Measurements from ENCODE around the gene FHIT. TPM values are rescaled to one million over a fixed set of nuclear protein-coding genes. Genes with fewer than 3 reads are reported as not detected.

FHIT gene
- total RNA-seq, 1 donor: 4.8 TPM

GRCh38 chr3:60319179-60319858 lies 931.9 kb downstream of the FHIT start:
- DNase-seq (ENCODE audit: low read depth in 2 of 3, low spot score in 2 of 3): no peak

- DNase-seq (ENCODE audit: low read depth in 2 of 3, low spot score in 2 of 3): no peak
Measured at GRCh38 chr3:60316121-60316797, 935.0 kb downstream of the FHIT start.

GRCh38 chr3:60313951-60314461 lies 937.2 kb downstream of the FHIT start:
- DNase-seq (ENCODE audit: low read depth in 2 of 3, low spot score in 2 of 3): no peak

- no peak for DNase-seq (ENCODE audit: low read depth in 2 of 3, low spot score in 2 of 3)
Measured at GRCh38 chr3:60313231-60313798, 937.9 kb downstream of the FHIT start.

- no peak for DNase-seq (ENCODE audit: low read depth in 2 of 3, low spot score in 2 of 3)
Measured at GRCh38 chr3:60309539-60310268, 941.5 kb downstream of the FHIT start.

- DNase-seq (ENCODE audit: low read depth in 2 of 3, low spot score in 2 of 3): no peak
Measured at GRCh38 chr3:60308808-60309207, 942.4 kb downstream of the FHIT start.

GRCh38 chr3:60307562-60308199 lies 943.6 kb downstream of the FHIT start:
- no peak for DNase-seq (ENCODE audit: low read depth in 2 of 3, low spot score in 2 of 3)

- no peak for DNase-seq (ENCODE audit: low read depth in 2 of 3, low spot score in 2 of 3)
Measured at GRCh38 chr3:60304112-60304511, 947.1 kb downstream of the FHIT start.

GRCh38 chr3:60303160-60303559 lies 948.1 kb downstream of the FHIT start:
- DNase-seq (ENCODE audit: low read depth in 2 of 3, low spot score in 2 of 3): no peak

GRCh38 chr3:60301142-60301541 lies 950.1 kb downstream of the FHIT start:
- no peak for DNase-seq (ENCODE audit: low read depth in 2 of 3, low spot score in 2 of 3)

- DNase-seq (ENCODE audit: low read depth in 2 of 3, low spot score in 2 of 3): no peak
Measured at GRCh38 chr3:60298141-60298540, 953.1 kb downstream of the FHIT start.

- DNase-seq (ENCODE audit: low read depth in 2 of 3, low spot score in 2 of 3): no peak
Measured at GRCh38 chr3:60294181-60294580, 957.1 kb downstream of the FHIT start.

GRCh38 chr3:60291115-60291514 lies 960.1 kb downstream of the FHIT start:
- DNase-seq (ENCODE audit: low read depth in 2 of 3, low spot score in 2 of 3): no peak

- no peak for DNase-seq (ENCODE audit: low read depth in 2 of 3, low spot score in 2 of 3)
Measured at GRCh38 chr3:60290122-60290492, 961.1 kb downstream of the FHIT start.

- no peak for DNase-seq (ENCODE audit: low read depth in 2 of 3, low spot score in 2 of 3)
Measured at GRCh38 chr3:60289341-60290121, 961.7 kb downstream of the FHIT start.

GRCh38 chr3:60282866-60283265 lies 968.4 kb downstream of the FHIT start:
- no peak for DNase-seq (ENCODE audit: low read depth in 2 of 3, low spot score in 2 of 3)

- DNase-seq (ENCODE audit: low read depth in 2 of 3, low spot score in 2 of 3): no peak
Measured at GRCh38 chr3:60281970-60282369, 969.3 kb downstream of the FHIT start.

GRCh38 chr3:60277361-60277800 lies 973.9 kb downstream of the FHIT start:
- DNase-seq (ENCODE audit: low read depth in 2 of 3, low spot score in 2 of 3): no peak

GRCh38 chr3:60276615-60277014 lies 974.6 kb downstream of the FHIT start:
- no peak for DNase-seq (ENCODE audit: low read depth in 2 of 3, low spot score in 2 of 3)

GRCh38 chr3:60274646-60275045 lies 976.6 kb downstream of the FHIT start:
- no peak for DNase-seq (ENCODE audit: low read depth in 2 of 3, low spot score in 2 of 3)

All from hematopoietic multipotent progenitor cell (in vitro differentiated cells).